K562 (cell line): ENCODE measurements around the gene TMEM120A. TPM values are rescaled to one million over a fixed set of nuclear protein-coding genes. Genes with fewer than 3 reads are reported as not detected.

ENCODE experiments used
- ARID2 ChIP-seq: fragments of 450-650 bp; IDR thresholded peaks from 2 replicates; pipeline ENCODE4 v1.6.1; 2017; ENCODE audit warnings: antibody characterized with exemption, mild to moderate bottlenecking
- CHD2 ChIP-seq: IDR thresholded peaks from 2 replicates; pipeline ENCODE4 v1.6.1; 2011; ENCODE audit warnings: low read depth, low read length
- CTCFL ChIP-seq: IDR thresholded peaks from 2 replicates; pipeline ENCODE4 v1.6.1; 2011; ENCODE audit warnings: borderline replicate concordance, low read depth, mild to moderate bottlenecking, moderate library complexity, low read length; ENCODE audit not compliant: insufficient read depth, poor library complexity, severe bottlenecking
- E2F5 ChIP-seq: sonication (generic); formaldehyde crosslinking; IDR thresholded peaks from 2 replicates; pipeline ENCODE4 v1.8.0; 2022; ENCODE audit warnings: mild to moderate bottlenecking, missing genetic modification reagents
- FOSL1 ChIP-seq: fragments of 200-800 bp; sonication (Bioruptor generic); conservative IDR thresholded peaks from 2 replicates; pipeline ENCODE4 v1.6.1; 2016; ENCODE audit warnings: missing genetic modification characterization, missing compliant biosample characterization
- FUS ChIP-seq: fragments of 200-400 bp; formaldehyde crosslinking; optimal IDR thresholded peaks from 2 replicates; pipeline ENCODE3; 2017; ENCODE audit warnings: low read depth, low read length
- GATAD2A ChIP-seq: fragments of 450-650 bp; IDR thresholded peaks from 2 replicates; pipeline ENCODE4 v1.6.1; 2017
- HMBOX1 ChIP-seq: sonication (generic); IDR thresholded peaks from 2 replicates; pipeline ENCODE4 v1.6.1; 2016
- HNRNPK ChIP-seq: fragments of 200-400 bp; formaldehyde crosslinking; IDR thresholded peaks from one replicate; pipeline ENCODE4 v1.6.1; 2018; ENCODE audit warnings: mild to moderate bottlenecking, low read depth, low read length; ENCODE audit not compliant: poor library complexity, severe bottlenecking
- KLF6 ChIP-seq: fragments of 250-450 bp; sonication (Bioruptor Pico); IDR thresholded peaks from 2 replicates; pipeline ENCODE4 v1.4.0; 2020; ENCODE audit warnings: mild to moderate bottlenecking, moderate library complexity, borderline replicate concordance
- NRF1 ChIP-seq, 2 experiments: fragments of 450-650 bp; IDR thresholded peaks in 1 of 2; conservative IDR thresholded peaks in 1 of 2; 2 replicates each; pipeline ENCODE4 v1.6.1; 2014; ENCODE audit warnings: mild to moderate bottlenecking in 2 of 2
- PCBP2 ChIP-seq: fragments of 200-400 bp; formaldehyde crosslinking; IDR thresholded peaks from 2 replicates; pipeline ENCODE4 v1.6.1; 2018; ENCODE audit warnings: low read length, low read depth, mild to moderate bottlenecking, moderate library complexity; ENCODE audit not compliant: poor library complexity, severe bottlenecking
- PHF20 ChIP-seq: fragments of 450-650 bp; IDR thresholded peaks from 2 replicates; pipeline ENCODE4 v1.6.1; 2018; ENCODE audit not compliant: partially characterized antibody
- RAD51 ChIP-seq: fragments of 450-650 bp; IDR thresholded peaks from 2 replicates; pipeline ENCODE4 v1.7.1; 2016; ENCODE audit warnings: low read depth, mild to moderate bottlenecking, borderline replicate concordance
- SMARCA5 ChIP-seq: fragments of 450-650 bp; IDR thresholded peaks from 2 replicates; pipeline ENCODE4 v1.6.1; 2016
- SMARCB1 ChIP-seq: IDR thresholded peaks from 2 replicates; pipeline ENCODE4 v1.6.1; 2011; ENCODE audit warnings: improper control_type of control experiment, low read depth; ENCODE audit not compliant: insufficient read length
- SMC3 ChIP-seq: conservative IDR thresholded peaks from 2 replicates; pipeline ENCODE4 v1.6.1; 2011; ENCODE audit warnings: low read depth, low read length, improper control_type of control experiment; ENCODE audit not compliant: insufficient read depth
- ZFP1 ChIP-seq: fragments of 450-650 bp; formaldehyde crosslinking; IDR thresholded peaks from 2 replicates; pipeline ENCODE4 v1.4.0; 2020; ENCODE audit warnings: mild to moderate bottlenecking, mixed read lengths
- polyA plus RNA-seq, 8 experiments: library from polyadenylated mRNA; depleted of rRNA in 4 of 8; stranded (reverse) in 5 of 8; unstranded in 3 of 8; fragments of >200 nt; fragmentation: Nextera tagmentation in 2 of 8; fragmentation: Illumina TruSeq in 1 of 8; extraction: Ambion mirVana in 2 of 8; extraction: Trizol in 1 of 8; gene quantifications; 2 replicates each; pipeline versions ENCODE4 v1.2.1 to v1.2.3, GENCODE V29; 2011 to 2014; ENCODE audit warnings: inconsistent platforms in 1 of 8, missing spikeins in 1 of 8
- total RNA-seq, 7 experiments: library from RNA; depleted of rRNA in 6 of 7; stranded (reverse); fragments of >200 nt in 6 of 7; fragmentation: Illumina TruSeq in 2 of 7; extraction: Trizol in 2 of 7; gene quantifications; 2 replicates each; pipeline versions ENCODE4 v1.2.1 to v1.2.3, GENCODE V29; 2011 to 2021; ENCODE audit warnings: low replicate concordance in 1 of 7
- TF ChIP-seq, protein P1 (sequence below): fragments of 250-450 bp; sonication (Bioruptor Pico); IDR thresholded peaks from 2 replicates; pipeline ENCODE4 v1.4.0; 2020; ENCODE audit warnings: mild to moderate bottlenecking, moderate library complexity

Gene TMEM120A
- total and polyA plus RNA-seq, 9 of the 15 experiments (the other 6 are each of a cell fraction or from before 2014, with no cell fraction given), result 2.3 to 90.2 (median 22.9) TPM

DNA sequence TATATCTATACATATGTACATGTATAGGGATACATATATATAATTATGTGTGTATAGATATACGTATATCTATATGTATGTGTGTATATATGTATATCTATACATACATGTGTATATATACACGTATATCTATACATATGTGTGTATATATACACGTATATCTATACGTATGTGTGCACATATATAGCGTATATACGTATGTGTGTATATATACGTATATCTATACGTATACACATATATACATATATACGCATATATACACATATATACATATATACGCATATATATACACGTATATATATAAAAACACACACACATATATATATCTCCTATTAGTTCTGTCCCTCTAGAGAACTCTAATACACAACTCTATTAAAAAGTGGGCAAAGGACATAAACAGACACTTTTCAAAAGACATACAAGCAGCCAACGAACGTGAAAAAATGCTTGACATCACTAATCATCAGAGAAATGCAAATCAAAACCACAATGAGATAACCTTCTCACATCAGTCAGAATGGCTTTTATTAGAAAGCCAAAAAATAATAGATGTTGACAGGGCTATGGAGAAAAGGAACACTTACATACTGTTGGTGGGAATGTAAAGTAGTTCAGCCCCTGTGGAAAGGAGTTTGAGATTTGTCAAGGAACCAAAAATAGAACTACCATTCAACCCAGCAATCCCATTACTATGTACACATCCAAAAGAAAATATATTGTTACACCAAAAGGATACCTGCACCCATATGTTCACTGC lies 22.0 kb upstream of the TMEM120A start (continued):
- TF ChIP-seq CTCFL (no peak), ARID2 (no peak), SMARCB1 (no peak), ZFP1 (CRISPR knock-in tag) (peak; percentile 77), SMARCA5 (no peak), GATAD2A (no peak), NRF1 (conservative IDR thresholded peaks at IDR 0.05 in 1 of 2, IDR thresholded peaks at IDR 0.05 in 1 of 2) (no peak), HMBOX1 (no peak), PCBP2 (no peak), SMC3 (no peak), RAD51 (no peak), CHD2 (no peak), HNRNPK (no peak), KLF6 (CRISPR knock-in tag) (peak; percentile 78; the same call in 1 of the 2 replicates), FUS (no peak), FOSL1 (tag) (no peak), E2F5 (no peak), PHF20 (no peak)
- TF ChIP-seq, protein P1, sequence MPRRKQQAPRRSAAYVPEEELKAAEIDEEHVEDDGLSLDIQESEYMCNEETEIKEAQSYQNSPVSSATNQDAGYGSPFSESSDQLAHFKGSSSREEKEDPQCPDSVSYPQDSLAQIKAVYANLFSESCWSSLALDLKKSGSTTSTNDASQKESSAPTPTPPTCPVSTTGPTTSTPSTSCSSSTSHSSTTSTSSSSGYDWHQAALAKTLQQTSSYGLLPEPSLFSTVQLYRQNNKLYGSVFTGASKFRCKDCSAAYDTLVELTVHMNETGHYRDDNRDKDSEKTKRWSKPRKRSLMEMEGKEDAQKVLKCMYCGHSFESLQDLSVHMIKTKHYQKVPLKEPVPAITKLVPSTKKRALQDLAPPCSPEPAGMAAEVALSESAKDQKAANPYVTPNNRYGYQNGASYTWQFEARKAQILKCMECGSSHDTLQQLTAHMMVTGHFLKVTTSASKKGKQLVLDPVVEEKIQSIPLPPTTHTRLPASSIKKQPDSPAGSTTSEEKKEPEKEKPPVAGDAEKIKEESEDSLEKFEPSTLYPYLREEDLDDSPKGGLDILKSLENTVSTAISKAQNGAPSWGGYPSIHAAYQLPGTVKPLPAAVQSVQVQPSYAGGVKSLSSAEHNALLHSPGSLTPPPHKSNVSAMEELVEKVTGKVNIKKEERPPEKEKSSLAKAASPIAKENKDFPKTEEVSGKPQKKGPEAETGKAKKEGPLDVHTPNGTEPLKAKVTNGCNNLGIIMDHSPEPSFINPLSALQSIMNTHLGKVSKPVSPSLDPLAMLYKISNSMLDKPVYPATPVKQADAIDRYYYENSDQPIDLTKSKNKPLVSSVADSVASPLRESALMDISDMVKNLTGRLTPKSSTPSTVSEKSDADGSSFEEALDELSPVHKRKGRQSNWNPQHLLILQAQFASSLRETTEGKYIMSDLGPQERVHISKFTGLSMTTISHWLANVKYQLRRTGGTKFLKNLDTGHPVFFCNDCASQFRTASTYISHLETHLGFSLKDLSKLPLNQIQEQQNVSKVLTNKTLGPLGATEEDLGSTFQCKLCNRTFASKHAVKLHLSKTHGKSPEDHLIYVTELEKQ (CRISPR knock-in tag), result peak; percentile 87
